GM18951 (cell line): ENCODE results near the gene SGPP1.

Experiments used
- POLR2A ChIP-seq: IDR thresholded peaks from 4 replicates; pipeline ENCODE4 v1.6.1; 2011; ENCODE audit warnings: mild to moderate bottlenecking; ENCODE audit not compliant: insufficient read length, insufficient read depth; ENCODE audit errors: extremely low read depth
- in situ Hi-C: fragments of 300-500 bp; cut with MboI; formaldehyde crosslinking; loops from one replicate; pipeline ENCODE4 v1.12.0; 2022; ENCODE audit warnings: low sequenced_read_pairs, mixed read lengths, inconsistent platforms; ENCODE audit not compliant: unreplicated experiment

The SGPP1 gene

DNA sequence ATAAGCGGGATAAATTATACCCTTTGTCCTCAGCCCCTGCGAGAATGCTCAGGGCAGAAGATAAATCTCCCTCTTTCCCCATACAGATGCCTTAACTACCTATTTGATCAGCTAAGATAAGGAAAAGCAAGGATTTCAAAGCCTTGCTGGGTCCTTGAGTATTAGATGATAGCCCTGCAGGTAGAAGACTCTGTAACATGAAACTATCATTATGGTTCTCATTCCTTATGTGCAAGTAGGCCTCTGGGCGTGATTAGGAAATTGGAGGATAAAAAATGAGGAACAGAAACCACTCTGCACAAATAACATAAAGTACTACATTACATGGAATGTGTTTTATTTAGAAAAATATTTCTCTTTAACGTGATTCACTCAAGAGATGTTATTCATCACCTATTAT, 71.7 kb downstream of the SGPP1 start:
- in situ Hi-C loops = no loop called here

DNA sequence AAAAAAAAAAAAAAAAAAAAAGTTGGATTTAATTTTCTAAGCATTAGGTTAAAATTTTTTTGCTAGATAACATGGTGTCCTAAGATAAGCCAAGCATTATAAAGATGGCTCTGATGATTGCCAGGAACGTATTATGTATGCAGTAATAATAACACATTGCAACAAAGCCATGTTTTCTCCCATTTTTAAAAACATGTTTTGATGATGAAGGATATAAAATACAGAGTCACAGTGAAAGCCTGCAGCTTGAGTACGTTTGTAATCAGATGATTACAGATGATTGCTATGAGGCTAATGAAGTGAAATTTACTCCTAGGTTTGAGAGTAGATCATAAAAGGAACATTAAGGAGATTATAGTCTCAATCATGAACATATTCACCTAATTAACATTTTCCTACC, 72.9 kb downstream of the SGPP1 start:
- no peak for TF ChIP-seq POLR2A
- in situ Hi-C loops = no loop called here

More for the DNA sequence above, 71.7 kb downstream of the SGPP1 start:
- TF ChIP-seq POLR2A = no peak

DNA sequence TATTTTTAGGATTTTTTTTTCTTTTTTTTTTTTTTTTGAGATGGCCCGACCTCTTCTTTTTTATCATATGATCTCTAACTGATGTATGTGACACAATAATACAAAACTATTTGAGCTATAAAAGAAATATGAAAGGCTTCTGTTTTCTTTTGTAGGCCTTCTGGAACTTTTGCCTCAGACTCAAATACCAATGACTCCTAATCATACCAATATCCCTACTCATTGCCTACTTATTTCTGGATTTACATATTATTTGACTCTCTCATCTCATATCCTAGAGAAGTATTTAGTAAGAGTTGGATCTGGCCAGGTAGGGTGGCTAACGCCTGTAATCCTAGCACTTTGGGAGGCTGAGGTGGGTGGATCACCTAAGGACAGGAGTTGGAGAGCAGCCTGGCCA, 73.5 kb downstream of the SGPP1 start:
- in situ Hi-C loops = no loop called here
- no peak for TF ChIP-seq POLR2A

DNA sequence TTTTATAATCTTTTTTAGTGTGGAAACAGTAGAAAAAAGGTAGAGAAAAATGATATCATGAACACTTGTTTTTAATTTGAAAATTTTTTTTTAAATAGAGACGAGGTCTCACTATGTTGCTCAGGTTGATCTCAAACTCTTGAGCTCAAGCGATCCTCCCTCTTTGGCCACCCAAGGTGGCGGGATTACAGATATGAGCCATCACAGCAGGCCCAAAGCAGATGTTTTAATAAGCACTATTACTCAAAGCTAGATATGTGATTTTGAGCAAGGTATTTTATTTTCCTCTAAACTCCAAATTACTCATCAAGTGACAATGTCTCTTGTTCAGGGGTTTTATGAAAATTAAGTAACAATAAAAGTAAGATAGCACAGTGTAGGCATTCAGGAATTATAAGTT, 75.5 kb downstream of the SGPP1 start:
- in situ Hi-C loops = no loop called here
- no peak for TF ChIP-seq POLR2A

DNA sequence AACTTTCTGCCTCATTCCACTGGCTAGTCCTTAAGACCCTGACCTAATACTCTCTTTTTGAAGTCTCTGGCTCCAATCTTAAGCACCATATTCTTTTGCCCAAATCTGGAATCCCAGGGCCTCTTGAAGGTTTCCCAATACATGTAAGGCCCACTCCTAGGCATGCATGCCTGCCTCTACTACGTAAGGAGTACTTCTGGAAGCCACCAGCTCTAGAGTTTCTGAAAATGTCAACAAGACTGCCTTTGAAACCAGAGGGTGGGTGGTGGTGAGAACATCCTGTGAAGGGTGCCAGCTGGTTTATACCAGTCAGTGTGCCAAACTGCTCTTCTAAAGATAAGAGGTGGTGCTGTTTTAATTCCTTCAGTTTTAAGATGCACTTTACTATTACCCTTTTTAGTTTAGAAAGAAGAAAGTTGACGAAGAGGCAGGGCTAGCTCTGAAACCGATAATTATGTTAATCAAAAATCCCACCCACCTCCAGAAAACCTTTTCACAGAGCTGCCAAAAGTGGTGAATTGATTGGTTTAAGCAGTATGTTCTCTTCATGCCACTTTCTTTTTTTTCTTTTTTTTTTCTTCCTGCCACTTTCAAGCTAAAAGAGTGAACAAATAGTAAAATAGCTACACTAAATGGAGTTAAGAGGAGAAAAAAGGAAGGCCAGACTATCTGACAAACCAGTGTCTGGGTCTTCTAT, 77.5 kb downstream of the SGPP1 start:
- in situ Hi-C loops = no loop called here
- TF ChIP-seq POLR2A = no peak

DNA sequence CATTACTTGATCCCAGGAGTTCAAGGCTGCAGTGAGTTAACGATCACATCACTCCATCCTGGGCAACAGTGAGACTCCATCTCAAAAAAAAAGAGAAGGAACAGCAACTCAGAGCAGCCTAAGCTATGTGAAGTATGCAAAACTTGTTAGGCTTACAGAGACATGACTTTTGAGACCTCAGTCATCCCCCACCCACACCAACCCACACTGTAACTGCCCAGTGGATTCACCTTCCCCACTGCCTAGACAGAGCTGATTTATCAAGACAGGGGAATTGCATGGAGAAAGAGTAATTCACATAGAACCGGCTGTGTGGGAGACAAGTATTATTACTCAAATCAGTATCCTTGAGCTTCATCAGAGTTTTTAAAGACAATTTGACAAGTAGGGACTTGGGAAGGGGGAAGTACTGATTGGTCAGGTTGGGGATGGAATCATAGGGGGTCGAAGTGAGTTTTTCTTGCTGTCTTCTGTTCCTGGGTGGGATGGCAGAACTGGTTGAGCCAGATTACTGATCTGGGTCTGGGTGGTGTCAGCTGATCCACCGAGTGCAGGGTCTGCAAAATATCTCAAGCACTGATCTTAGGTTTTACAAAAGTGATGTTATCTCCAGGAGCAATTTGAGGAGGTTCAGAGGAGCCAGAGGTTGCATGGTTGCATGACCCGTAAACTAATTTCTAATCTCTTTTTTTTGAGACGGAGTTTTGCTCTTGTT, 80.0 kb downstream of the SGPP1 start:
- no peak for TF ChIP-seq POLR2A
- in situ Hi-C loops = loop anchor here (25.0 kb wide), 1 partner anchor 639 kb away; the partner anchor contains the start of gene ESR2

DNA sequence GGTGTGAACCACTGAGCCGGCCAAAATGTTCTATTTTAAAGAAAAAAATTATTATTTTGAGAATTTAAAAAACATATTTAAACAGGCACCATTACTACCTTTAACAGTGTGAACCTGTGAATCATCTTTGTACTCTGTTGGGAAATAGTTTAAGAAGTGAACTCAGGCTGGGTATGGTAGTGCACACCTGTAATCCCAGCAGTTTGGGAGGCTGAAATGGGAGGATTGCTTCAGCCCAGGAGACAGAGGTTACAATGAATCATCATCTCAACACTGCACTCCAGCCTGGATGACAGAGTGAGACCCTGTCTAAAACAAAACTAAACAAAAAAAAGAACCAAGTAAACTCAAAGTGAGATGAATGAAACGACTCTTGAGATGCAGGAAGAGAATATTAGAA, 83.1 kb downstream of the SGPP1 start:
- TF ChIP-seq POLR2A = no peak
- in situ Hi-C loops = loop anchor here (25.0 kb wide), 1 partner anchor 643 kb away; the partner anchor contains the start of gene ESR2

DNA sequence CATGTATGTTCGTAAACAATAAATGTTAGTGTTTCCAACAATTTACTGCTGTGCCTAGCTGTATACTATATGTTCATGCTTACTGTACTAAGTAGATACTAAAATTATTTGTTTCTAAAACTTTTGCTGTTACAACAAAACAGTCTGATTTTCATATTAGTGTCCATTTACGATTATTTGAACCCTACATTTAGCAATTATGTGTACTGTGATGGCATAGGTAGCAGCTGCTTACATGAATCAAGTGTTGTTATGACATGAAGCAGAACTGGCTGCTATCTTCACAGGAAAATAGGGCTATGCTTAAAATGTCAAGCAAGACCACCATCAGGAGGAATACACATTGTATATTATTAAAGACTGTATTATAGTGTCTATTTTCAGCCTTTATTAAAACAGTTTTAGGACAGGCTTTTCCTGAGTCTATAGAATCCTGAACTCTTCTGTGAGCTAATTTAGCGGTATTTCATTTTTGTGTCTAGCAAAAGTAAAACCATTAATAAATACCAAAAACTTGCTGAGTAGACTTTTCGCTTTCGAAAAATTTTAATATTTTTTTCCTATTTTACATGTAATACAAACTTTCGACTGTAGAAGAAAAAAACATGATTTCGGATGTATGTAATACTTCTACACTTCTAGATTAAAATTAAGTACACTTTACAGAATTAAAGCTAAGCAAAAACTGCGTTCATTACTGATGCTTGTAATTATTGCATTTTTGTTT, 85.0 kb downstream of the SGPP1 start:
- in situ Hi-C loops = loop anchor here (25.0 kb wide), 1 partner anchor 644 kb away; the partner anchor contains the start of gene ESR2
- no peak for TF ChIP-seq POLR2A

DNA sequence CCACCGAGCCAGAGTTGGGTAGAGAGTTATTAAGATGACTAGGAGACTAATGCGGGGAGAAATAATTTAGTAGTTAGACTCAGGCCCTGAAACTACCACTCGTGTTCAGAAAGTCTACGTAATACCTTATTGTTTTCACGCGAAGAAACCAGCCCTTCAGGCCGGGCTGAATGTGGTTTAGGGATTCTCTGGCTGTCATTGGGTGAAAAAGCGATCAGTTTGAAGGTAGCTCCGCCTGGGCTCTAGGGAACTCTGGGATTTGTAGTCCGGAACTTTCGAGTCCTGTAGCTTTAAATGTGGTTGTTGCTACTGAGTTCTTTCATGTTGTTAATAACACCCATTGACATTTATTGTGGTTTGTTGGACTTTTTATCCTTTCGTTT, 85.6 kb downstream of the SGPP1 start:
- in situ Hi-C loops = loop anchor here (25.0 kb wide), 1 partner anchor 645 kb away; the partner anchor contains the start of gene ESR2
- no peak for TF ChIP-seq POLR2A

DNA sequence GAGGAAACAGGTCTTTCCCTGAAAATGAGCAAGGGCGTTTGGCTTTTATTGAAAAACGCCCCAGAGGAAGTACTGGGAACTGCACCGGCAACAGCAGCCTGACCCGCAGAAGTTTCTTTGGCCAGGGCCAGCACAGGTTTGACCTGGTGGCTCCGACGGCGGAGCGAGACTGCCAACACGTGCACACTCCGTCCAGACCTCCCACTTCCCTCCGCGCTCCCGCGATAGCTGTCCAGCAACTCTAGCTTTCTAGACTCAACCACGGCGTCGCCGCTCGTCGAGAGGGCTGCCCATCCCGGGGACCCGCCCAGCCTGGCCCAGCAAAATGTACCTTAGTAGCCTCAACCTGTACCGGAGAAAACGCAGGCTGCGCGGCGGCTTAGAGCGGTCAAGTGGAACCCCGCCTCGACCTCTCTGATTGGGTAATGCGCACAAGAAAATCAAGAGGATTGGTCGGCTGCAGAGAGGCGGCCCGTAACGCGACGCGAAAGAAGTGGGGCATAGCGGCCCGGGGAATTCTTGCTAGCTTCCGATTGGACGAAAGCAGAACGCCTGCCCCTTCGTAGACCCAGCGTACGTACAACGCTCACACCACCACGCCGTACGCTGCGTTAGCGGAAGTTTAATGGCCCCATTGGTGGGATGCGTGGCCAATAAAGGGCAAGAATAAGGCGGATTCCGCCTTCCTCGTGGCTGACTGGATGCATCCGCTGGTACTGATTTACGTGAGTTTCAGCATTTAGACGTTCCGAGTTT, 86.2 kb downstream of the SGPP1 start, which contains the start of gene WDR89:
Gene WDR89 (minus strand): TSS at position 399 of the 756 bp plus-strand sequence. CDS start 41,929 bp downstream, outside the sequence.
- TF ChIP-seq POLR2A = peak; percentile 90
- in situ Hi-C loops = loop anchor here (25.0 kb wide), 1 partner anchor 646 kb away; the partner anchor contains the start of gene ESR2

DNA sequence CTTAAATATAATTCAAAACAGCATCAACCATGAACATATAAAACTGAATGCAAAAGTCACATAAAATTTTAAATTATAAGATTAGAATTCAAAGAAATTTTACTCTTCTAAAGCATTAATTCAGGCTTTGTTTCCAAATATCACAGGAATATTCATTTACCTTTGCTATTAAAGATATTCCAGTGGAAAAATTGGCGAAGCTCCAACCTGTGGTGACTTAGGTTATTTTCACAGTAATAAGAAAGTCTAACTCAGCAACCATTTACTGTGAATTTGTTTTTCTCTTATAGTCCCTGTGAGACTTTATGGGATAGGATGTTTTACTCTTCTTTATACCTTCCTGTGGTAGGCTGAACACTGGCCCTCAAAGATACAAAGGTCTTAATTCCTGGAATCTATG, 89.4 kb downstream of the SGPP1 start:
- in situ Hi-C loops = loop anchor here (10.0 to 25.0 kb wide), 2 partner anchors 136 to 649 kb away; partner anchors contain the start of gene ESR2
- TF ChIP-seq POLR2A = no peak

DNA sequence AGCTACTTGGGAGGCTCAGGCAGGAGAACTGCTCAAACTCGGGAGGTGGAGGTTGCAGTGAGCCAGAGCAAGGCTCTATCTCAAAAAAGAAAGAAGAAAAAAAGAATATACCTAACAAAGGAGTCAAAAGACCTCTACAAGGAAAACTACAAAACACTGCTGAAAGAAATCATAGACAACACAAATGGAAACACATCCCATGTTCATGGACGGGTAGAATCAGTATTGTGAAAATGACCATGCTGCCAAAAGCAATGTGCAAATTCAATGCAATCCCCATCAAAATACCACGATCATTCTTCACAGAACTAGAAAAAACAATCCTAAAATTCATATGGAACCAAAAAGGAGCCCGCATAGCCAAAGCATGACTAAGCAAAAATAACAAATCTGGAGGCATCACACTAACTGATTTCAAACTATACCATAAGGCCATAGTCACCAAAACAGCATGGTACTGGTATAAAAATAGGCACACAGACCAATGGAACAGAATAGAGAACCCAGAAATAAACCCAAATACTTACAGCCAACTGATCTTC, 91.7 kb downstream of the SGPP1 start:
- in situ Hi-C loops = loop anchor here (10.0 to 25.0 kb wide), 2 partner anchors 139 to 651 kb away; partner anchors contain the start of gene ESR2
